Measurements from ENCODE around the gene PER3. TPM values are rescaled to one million over a fixed set of nuclear protein-coding genes. Genes with fewer than 3 reads are reported as not detected.
A peak's percentile ranks its signal among the peaks of the same experiment; 100 is the strongest.

The PER3 gene
- total and polyA plus RNA-seq, 9 of the 15 experiments (the other 6 are each of a cell fraction or from before 2014, with no cell fraction given) = 11.9 to 22.5 (median 14.6) TPM

GRCh38 chr1:7783826-7784491, at the start of gene PER3 (continued):
- TF ChIP-seq KLF1 (tag; IDR thresholded peaks at IDR 0.05) (peak; percentile 72), ATF6 (CRISPR knock-in tag; IDR thresholded peaks at IDR 0.05) (0 out of 2 replicates have a peak, but pooled peaks have one; percentile 49), HMBOX1 (IDR thresholded peaks at IDR 0.05) (no peak), ZSCAN29 (IDR thresholded peaks at IDR 0.05) (no peak), MEIS2 (IDR thresholded peaks at IDR 0.05; ENCODE audit: partially characterized antibody) (peak; percentile 20), MXI1 (IDR thresholded peaks at IDR 0.05; ENCODE audit: low read depth, low read length) (peak; percentile 48; the same call in 1 of the 2 replicates), PKNOX1 (IDR thresholded peaks at IDR 0.05) (peak; percentile 98), KAT7 (CRISPR knock-in tag; IDR thresholded peaks at IDR 0.05; ENCODE audit: borderline replicate concordance) (no peak), SP1 (CRISPR knock-in tag; IDR thresholded peaks at IDR 0.05) (peak; percentile 73), BRD9 (IDR thresholded peaks at IDR 0.05; ENCODE audit: low read depth, partially characterized antibody) (no peak), ATF1 (CRISPR knock-in tag; IDR thresholded peaks at IDR 0.05) (0 out of 2 replicates have a peak, but pooled peaks have one; percentile 7), ATF1 (tag; IDR thresholded peaks at IDR 0.05) (peak; percentile 69), TEAD1 (CRISPR knock-in tag; IDR thresholded peaks at IDR 0.05) (peak in 1 of 2 experiments; percentile 19; a peak in 1 of 4 replicates), HES1 (IDR thresholded peaks at IDR 0.05; ENCODE audit: low read depth) (peak; percentile 62; the same call in 1 of the 2 replicates)

All from K562 (cell line).